Measurements from ENCODE around the gene TNS4.

Gene TNS4

DNA sequence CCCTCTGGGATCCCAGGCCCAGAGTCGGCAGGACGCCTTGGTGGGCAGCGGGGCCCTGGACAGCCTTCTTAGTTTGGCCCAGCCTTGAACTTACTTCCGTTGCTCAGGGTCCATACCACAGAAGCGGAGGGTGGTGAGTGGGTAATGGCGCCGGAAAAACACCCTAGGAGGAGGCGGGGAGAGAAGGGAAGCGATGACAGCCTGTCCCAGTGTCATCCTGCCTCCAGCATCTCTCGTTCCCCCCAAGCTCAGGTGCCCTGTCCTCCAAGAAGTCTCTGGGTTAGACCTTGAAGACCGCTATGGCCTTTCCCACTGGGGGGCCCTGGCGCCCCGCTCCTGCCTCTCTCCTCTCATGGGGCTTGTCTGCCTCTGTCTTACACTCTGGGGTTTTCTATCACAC lies 22.9 kb downstream of the TNS4 start:
- peaks cover 19% of the 10 kb centered on the region for H3K27me3 ChIP-seq (replicated peaks; ENCODE audit: insufficient read depth, low read length)

DNA sequence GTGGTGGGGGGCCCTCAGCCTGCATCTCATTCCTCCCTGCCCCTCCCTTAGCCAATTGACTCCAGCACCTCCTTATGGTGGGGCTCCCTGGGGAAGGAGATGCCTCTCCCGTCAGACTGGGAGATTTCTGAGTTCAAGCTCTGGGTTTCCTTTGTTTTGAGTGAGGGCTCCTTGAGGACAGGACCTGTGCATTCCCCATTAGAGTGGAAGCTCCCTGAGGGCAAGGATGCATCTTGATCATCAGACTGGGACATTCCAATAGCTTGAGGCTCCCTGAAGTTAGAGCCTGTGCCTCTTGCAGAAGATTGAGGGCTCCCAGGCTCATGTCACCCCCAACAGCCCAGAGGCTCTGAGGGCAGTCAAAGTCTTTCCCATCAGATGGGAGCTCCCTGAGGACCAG lies 23.6 kb downstream of the TNS4 start:
- no peak for DNase-seq
- no peak overlapping the region for H2AFZ ChIP-seq (ENCODE audit: low read length)
- no peak overlapping the region for H3K27ac ChIP-seq (ENCODE audit: low read length)
- no peaks in the 10 kb centered on the region for H3F3A ChIP-seq (ENCODE audit: insufficient read depth, low read length)
- H3K4me2 ChIP-seq (ENCODE audit: low read depth, low read length), result no peak overlapping the region
- H3K36me3 ChIP-seq (replicated peaks; ENCODE audit: insufficient read depth, low read length), result no peaks in the 10 kb centered on the region
- H3K9me3 ChIP-seq (replicated peaks; ENCODE audit: insufficient read depth, low read length), result no peaks in the 10 kb centered on the region
- peaks cover 21% of the 10 kb centered on the region for H3K27me3 ChIP-seq (replicated peaks; ENCODE audit: insufficient read depth, low read length)
- no peak overlapping the region for H3K9ac ChIP-seq (ENCODE audit: low read length)
- no peak overlapping the region for H3K4me3 ChIP-seq (ENCODE audit: low read length)
- H3K9me2 ChIP-seq (replicated peaks; ENCODE audit: insufficient read depth, low read length), result no peaks in the 10 kb centered on the region
- H4K20me1 ChIP-seq (ENCODE audit: insufficient read depth, low read length), result no peaks in the 10 kb centered on the region
- H3K4me1 ChIP-seq (ENCODE audit: low read length), result no peaks in the 10 kb centered on the region
- TF ChIP-seq EZH2phosphoT487 (IDR thresholded peaks at IDR 0.05; ENCODE audit: low read length) (no peak), EZH2 (optimal IDR thresholded peaks at IDR 0.05; ENCODE audit: low read depth, low read length) (no peak)
- TF ChIP-seq, protein P1, sequence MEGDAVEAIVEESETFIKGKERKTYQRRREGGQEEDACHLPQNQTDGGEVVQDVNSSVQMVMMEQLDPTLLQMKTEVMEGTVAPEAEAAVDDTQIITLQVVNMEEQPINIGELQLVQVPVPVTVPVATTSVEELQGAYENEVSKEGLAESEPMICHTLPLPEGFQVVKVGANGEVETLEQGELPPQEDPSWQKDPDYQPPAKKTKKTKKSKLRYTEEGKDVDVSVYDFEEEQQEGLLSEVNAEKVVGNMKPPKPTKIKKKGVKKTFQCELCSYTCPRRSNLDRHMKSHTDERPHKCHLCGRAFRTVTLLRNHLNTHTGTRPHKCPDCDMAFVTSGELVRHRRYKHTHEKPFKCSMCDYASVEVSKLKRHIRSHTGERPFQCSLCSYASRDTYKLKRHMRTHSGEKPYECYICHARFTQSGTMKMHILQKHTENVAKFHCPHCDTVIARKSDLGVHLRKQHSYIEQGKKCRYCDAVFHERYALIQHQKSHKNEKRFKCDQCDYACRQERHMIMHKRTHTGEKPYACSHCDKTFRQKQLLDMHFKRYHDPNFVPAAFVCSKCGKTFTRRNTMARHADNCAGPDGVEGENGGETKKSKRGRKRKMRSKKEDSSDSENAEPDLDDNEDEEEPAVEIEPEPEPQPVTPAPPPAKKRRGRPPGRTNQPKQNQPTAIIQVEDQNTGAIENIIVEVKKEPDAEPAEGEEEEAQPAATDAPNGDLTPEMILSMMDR (IDR thresholded peaks at IDR 0.05; ENCODE audit: low read length), result no peak
- no peaks in the 10 kb centered on the region for H3K79me2 ChIP-seq (ENCODE audit: low read length)

More for the DNA sequence above, 22.9 kb downstream of the TNS4 start:
- Histone ChIP-seq H3K4me1 (ENCODE audit: low read length) (no peaks in the 10 kb centered on the region), H3K36me3 (replicated peaks; ENCODE audit: insufficient read depth, low read length) (no peaks in the 10 kb centered on the region), H3F3A (ENCODE audit: insufficient read depth, low read length) (no peaks in the 10 kb centered on the region), H3K27ac (ENCODE audit: low read length) (no peak overlapping the region), H3K9me2 (replicated peaks; ENCODE audit: insufficient read depth, low read length) (no peaks in the 10 kb centered on the region), H4K20me1 (ENCODE audit: insufficient read depth, low read length) (no peaks in the 10 kb centered on the region), H3K4me3 (ENCODE audit: low read length) (no peak overlapping the region), H3K4me2 (ENCODE audit: low read depth, low read length) (no peak overlapping the region), H3K79me2 (ENCODE audit: low read length) (no peaks in the 10 kb centered on the region), H3K9me3 (replicated peaks; ENCODE audit: insufficient read depth, low read length) (no peaks in the 10 kb centered on the region), H2AFZ (ENCODE audit: low read length) (no peak overlapping the region), H3K9ac (ENCODE audit: low read length) (no peak overlapping the region)
- DNase-seq, result no peak
- TF ChIP-seq EZH2 (optimal IDR thresholded peaks at IDR 0.05; ENCODE audit: low read depth, low read length), result no peak
- TF ChIP-seq, protein P1 (IDR thresholded peaks at IDR 0.05; ENCODE audit: low read length), result no peak
- TF ChIP-seq EZH2phosphoT487 (IDR thresholded peaks at IDR 0.05; ENCODE audit: low read length), result no peak

DNA sequence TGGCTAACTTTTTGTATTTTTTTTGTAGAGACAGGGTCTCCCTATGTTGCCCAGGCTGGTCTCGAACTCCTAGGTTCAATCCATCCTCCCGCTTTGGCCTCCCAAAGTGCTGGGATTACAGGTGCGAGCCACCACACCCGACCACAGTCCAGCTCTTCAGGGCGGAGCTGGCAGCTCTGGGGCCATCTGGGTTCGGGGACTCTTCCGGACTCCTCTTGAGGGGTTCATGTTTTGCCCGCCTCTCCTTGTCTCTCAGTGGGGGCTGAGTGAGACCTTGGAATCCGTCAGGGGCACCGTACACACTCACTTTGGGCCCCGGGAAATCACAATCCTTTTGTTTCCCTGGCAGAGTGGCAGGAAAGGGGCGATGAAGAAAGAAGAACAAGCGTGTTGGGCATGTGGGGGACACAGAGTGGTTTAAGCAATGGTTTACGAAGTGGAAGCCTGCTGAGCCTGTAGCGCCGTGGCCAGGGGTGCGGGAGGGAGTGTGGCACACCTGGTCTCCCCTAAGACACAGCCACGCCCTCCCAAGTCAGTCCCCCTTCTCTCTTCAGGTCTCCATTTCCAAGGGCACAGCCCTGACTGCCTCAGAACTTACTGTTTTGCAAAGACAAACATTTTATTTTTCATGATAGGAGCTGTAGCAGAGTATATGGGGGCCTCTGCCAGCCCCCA lies 26.1 kb downstream of the TNS4 start:
- no peak for DNase-seq
- Histone ChIP-seq H3K4me1 (ENCODE audit: low read length) (no peaks in the 10 kb centered on the region), H4K20me1 (ENCODE audit: insufficient read depth, low read length) (no peaks in the 10 kb centered on the region), H3K27me3 (replicated peaks; ENCODE audit: insufficient read depth, low read length) (peaks cover 28% of the 10 kb centered on the region), H3K79me2 (ENCODE audit: low read length) (no peaks in the 10 kb centered on the region), H2AFZ (ENCODE audit: low read length) (no peak overlapping the region), H3K4me3 (ENCODE audit: low read length) (no peak overlapping the region), H3K9ac (ENCODE audit: low read length) (no peak overlapping the region), H3K27ac (ENCODE audit: low read length) (no peak overlapping the region), H3K4me2 (ENCODE audit: low read depth, low read length) (no peak overlapping the region), H3K9me3 (replicated peaks; ENCODE audit: insufficient read depth, low read length) (no peaks in the 10 kb centered on the region), H3K36me3 (replicated peaks; ENCODE audit: insufficient read depth, low read length) (no peaks in the 10 kb centered on the region), H3F3A (ENCODE audit: insufficient read depth, low read length) (no peaks in the 10 kb centered on the region), H3K9me2 (replicated peaks; ENCODE audit: insufficient read depth, low read length) (no peaks in the 10 kb centered on the region)
- TF ChIP-seq, protein P1 (IDR thresholded peaks at IDR 0.05; ENCODE audit: low read length), result no peak
- no peak for TF ChIP-seq EZH2 (optimal IDR thresholded peaks at IDR 0.05; ENCODE audit: low read depth, low read length)
- no peak for TF ChIP-seq EZH2phosphoT487 (IDR thresholded peaks at IDR 0.05; ENCODE audit: low read length)
